Endothelial cell of umbilical vein (primary cell): ENCODE results near the gene GMEB2. TPM values are rescaled to one million over a fixed set of nuclear protein-coding genes. Genes with fewer than 3 reads are reported as not detected.

Source experiments
- BruUV-seq: library from RNA; stranded (reverse); fragments of 400-500 nt; replicated peaks from 2 replicates; lab custom pipeline; 2021; lab: Mats Ljungman, UMichigan
- CTCF ChIA-PET: fragments of 300-600, 350-600 bp; sonication (Branson Sonifier 250); formaldehyde crosslinking; loops from one replicate; lab custom pipeline; 2021; ENCODE audit warnings: antibody characterized with exemption, inconsistent platforms; lab: Charles Lee
- POLR2A ChIA-PET: fragments of 300-600, 350-600 bp; sonication (Branson Sonifier 250); formaldehyde crosslinking; loops from one replicate; lab custom pipeline; 2021; ENCODE audit warnings: antibody characterized with exemption, inconsistent platforms; lab: Charles Lee
- DNase-seq: peaks from one replicate; pipeline ENCODE4 v3.0.0-alpha.2; 2011; ENCODE audit warnings: low read depth, low spot score
- FAIRE-seq: peaks from 2 replicates; lab custom pipeline; 2011; peaks lifted over from hg19 to GRCh38; lab: Jason Lieb, UNC
- H2AFZ ChIP-seq: 2 replicates; pipeline ENCODE4 v1.6.0; 2012; ENCODE audit warnings: low read depth, low read length, control low read depth, inconsistent platforms
- H3K27ac ChIP-seq: 2 replicates; pipeline ENCODE4 v1.5.1; 2011; ENCODE audit warnings: low read depth, mild to moderate bottlenecking, control low read depth, low read length, moderate library complexity; ENCODE audit not compliant: insufficient read depth
- H3K27me3 ChIP-seq, 2 experiments: 2 replicates each; pipeline versions ENCODE4 v1.6.0 to v1.6.1; 2011; ENCODE audit warnings: low read length in 2 of 2, mixed read lengths in 1 of 2; ENCODE audit not compliant: control insufficient read depth in 2 of 2, insufficient read depth in 2 of 2
- H3K36me3 ChIP-seq, 2 experiments: 2 replicates in 1 of 2; 3 replicates in 1 of 2; pipeline ENCODE4 v1.5.1; 2011; ENCODE audit warnings: low read length in 2 of 2, mild to moderate bottlenecking in 1 of 2, moderate library complexity in 1 of 2; ENCODE audit not compliant: control insufficient read depth in 2 of 2, insufficient read depth in 2 of 2; ENCODE audit errors: extremely low read depth in 1 of 2
- H3K4me1 ChIP-seq: 3 replicates; pipeline ENCODE4 v1.5.1; 2011; ENCODE audit warnings: mild to moderate bottlenecking, low read length; ENCODE audit not compliant: control insufficient read depth, insufficient read depth; ENCODE audit errors: extremely low read depth
- H3K4me2 ChIP-seq: 2 replicates; pipeline ENCODE4 v1.6.1; 2011; ENCODE audit warnings: low read length, control low read depth, mixed read lengths; ENCODE audit not compliant: insufficient read depth
- H3K4me3 ChIP-seq, 3 experiments: fragments of 200-600 bp in 1 of 3; sonication (generic), shearing (Covaris generic) in 1 of 3; replicated peaks in 1 of 3; 2 replicates each; pipeline ENCODE4 v1.5.1; 2011 to 2016; ENCODE audit warnings: control low read depth in 3 of 3, low read length in 3 of 3, mild to moderate bottlenecking in 2 of 3, inconsistent platforms in 1 of 3, low read depth in 1 of 3, moderate library complexity in 1 of 3; ENCODE audit not compliant: insufficient read depth in 1 of 3
- H3K79me2 ChIP-seq: 2 replicates; pipeline ENCODE4 v1.6.0; 2012; ENCODE audit warnings: low read length, inconsistent platforms; ENCODE audit not compliant: control insufficient read depth, insufficient read depth
- H3K9ac ChIP-seq: replicated peaks from 2 replicates; pipeline ENCODE3; 2011; ENCODE audit warnings: low read length, control low read depth; ENCODE audit not compliant: insufficient read depth; ENCODE audit errors: extremely low read depth
- H3K9me1 ChIP-seq: replicated peaks from 3 replicates; pipeline ENCODE4 v1.6.0; 2011; ENCODE audit warnings: mild to moderate bottlenecking, low read length; ENCODE audit not compliant: control insufficient read depth, insufficient read depth; ENCODE audit errors: extremely low read depth
- H3K9me3 ChIP-seq: replicated peaks from 2 replicates; pipeline ENCODE4 v1.5.1; 2012; ENCODE audit warnings: low read length, inconsistent platforms; ENCODE audit not compliant: control insufficient read depth, insufficient read depth
- H4K20me1 ChIP-seq: replicated peaks from 2 replicates; pipeline ENCODE3; 2011; ENCODE audit warnings: mild to moderate bottlenecking, low read length; ENCODE audit not compliant: control insufficient read depth, insufficient read depth; ENCODE audit errors: extremely low read depth
- CTCF ChIP-seq, 2 donors: IDR thresholded peaks; 1 replicate in 1 of 2; 2 replicates in 1 of 2; pipeline ENCODE4 v1.5.1; 2011; ENCODE audit warnings: low read length in 2 of 2, mild to moderate bottlenecking in 2 of 2, moderate library complexity in 2 of 2, control low read depth in 1 of 2, inconsistent platforms in 1 of 2, low read depth in 1 of 2; ENCODE audit not compliant: insufficient read depth in 1 of 2; ENCODE audit errors: extremely low read depth in 1 of 2
- EZH2 ChIP-seq: IDR thresholded peaks from 2 replicates; pipeline ENCODE4 v1.6.1; 2012; ENCODE audit warnings: borderline replicate concordance, low read depth, mild to moderate bottlenecking, moderate library complexity, low read length, inconsistent platforms; ENCODE audit not compliant: severe bottlenecking
- FOS ChIP-seq: IDR thresholded peaks from 2 replicates; pipeline ENCODE4 v1.6.1; 2011; ENCODE audit warnings: mild to moderate bottlenecking, low read length, moderate library complexity, borderline replicate concordance; ENCODE audit not compliant: insufficient read depth
- GATA2 ChIP-seq: IDR thresholded peaks from 2 replicates; pipeline ENCODE4 v1.7.0; 2011; ENCODE audit warnings: low read depth, mild to moderate bottlenecking, moderate library complexity, mixed read lengths, low read length; ENCODE audit not compliant: insufficient read length, insufficient read depth
- JUN ChIP-seq: IDR thresholded peaks from 2 replicates; pipeline ENCODE4 v1.6.1; 2011; ENCODE audit warnings: borderline replicate concordance, low read depth; ENCODE audit not compliant: insufficient read length, insufficient read depth
- MAX ChIP-seq: IDR thresholded peaks from 2 replicates; pipeline ENCODE4 v1.6.1; 2011; ENCODE audit not compliant: insufficient read depth, insufficient read length
- MYC ChIP-seq: IDR thresholded peaks from one replicate; pipeline ENCODE4 v1.6.1; 2011; ENCODE audit warnings: mild to moderate bottlenecking, low read depth, low read length
- POLR2A ChIP-seq: IDR thresholded peaks from 2 replicates; pipeline ENCODE4 v1.6.1; 2012; ENCODE audit warnings: low read depth, mild to moderate bottlenecking, control low read depth, low read length
- POLR2AphosphoS5 ChIP-seq: IDR thresholded peaks from 2 replicates; pipeline ENCODE4 v1.6.1; 2012; ENCODE audit warnings: low read depth, mild to moderate bottlenecking, control low read depth, low read length, moderate library complexity; ENCODE audit not compliant: insufficient read depth
- dilution Hi-C: fragments of 300-500 bp; cut with MboI; formaldehyde crosslinking; loops from one replicate; pipeline ENCODE4 v1.15.0; 2019; ENCODE audit warnings: low sequenced_read_pairs; ENCODE audit not compliant: extremely low pct_ligation_motif_present
- intact Hi-C: fragments of 100-400 bp; cut with micrococcal nuclease; formaldehyde crosslinking; loops from one replicate; pipeline ENCODE4 v1.10.0; 2022
- polyA plus RNA-seq, 4 experiments: library from polyadenylated mRNA; depleted of rRNA in 3 of 4; stranded (reverse) in 3 of 4; unstranded in 1 of 4; fragments of >200 nt; gene quantifications; 2 replicates each; pipeline versions ENCODE4 v1.2.1 to v1.2.3, GENCODE V29; 2011 to 2012; ENCODE audit warnings: missing spikeins in 1 of 4
- total RNA-seq: library from RNA; stranded (reverse); gene quantifications from 2 replicates; pipeline ENCODE4 v1.2.3, GENCODE V29; 2021

The GMEB2 gene
- total and polyA plus RNA-seq, 2 donors (not counting 3 experiments of a cell fraction or from before 2014, with no cell fraction given): 12.7 to 14.1 TPM

DNA sequence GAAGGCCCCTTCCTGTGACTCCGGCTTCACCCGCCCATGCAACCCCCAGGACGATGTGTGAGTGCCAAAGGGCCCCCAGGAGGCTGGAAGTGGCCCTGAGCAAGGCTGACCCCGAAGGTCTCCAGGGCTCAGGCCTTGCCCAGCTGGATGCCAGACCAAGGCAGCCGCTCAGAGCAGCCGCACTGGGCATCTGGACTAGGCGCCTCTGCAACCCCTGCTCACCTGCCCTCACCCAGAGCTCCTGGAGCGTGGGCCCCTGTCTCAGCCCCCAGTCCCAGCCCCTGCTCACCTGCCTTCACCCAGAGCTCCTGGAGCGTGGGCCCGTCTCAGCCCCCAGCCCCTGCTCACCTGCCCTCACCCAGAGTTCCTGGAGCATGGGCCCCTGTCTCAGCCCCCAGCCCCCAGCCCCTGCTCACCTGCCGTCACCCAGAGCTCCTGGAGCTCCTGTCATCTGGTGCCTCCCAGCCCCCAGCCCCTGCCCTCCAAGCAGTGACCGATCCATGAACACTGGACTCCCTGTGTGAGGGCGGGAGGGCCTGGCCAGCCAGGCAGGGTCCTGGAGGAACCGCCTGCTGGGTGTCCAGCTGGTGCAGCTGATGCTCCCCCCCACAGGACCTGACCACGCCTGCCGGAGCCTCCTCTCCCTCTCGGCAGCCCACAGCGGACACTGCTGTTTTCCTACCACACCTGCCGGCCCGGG lies 80.5 kb downstream of the GMEB2 start:
- Histone ChIP-seq H3K79me2 (no peaks in the 10 kb centered on the region), H3K9me1 (no peaks in the 10 kb centered on the region), H3K4me3 (no peak overlapping the region), H3K4me1 (no peaks in the 10 kb centered on the region), H3K9me3 (no peaks in the 10 kb centered on the region), H2AFZ (no peak overlapping the region), H3K27me3 (no peaks in the 10 kb centered on the region), H3K36me3 (no peaks in the 10 kb centered on the region), H4K20me1 (no peaks in the 10 kb centered on the region), H3K9ac (no peak overlapping the region), H3K4me2 (no peak overlapping the region), H3K27ac (no peak overlapping the region)
- intact Hi-C loops (no loop called here), dilution Hi-C loops (no loop called here)
- FAIRE-seq: no peak
- CTCF ChIA-PET: interaction anchor here (1.1 to 1.9 kb wide), 2 partner anchors 8 to 43 kb away, joined by 3 to 12 read pairs; partner anchors contain the start of gene PTK6
- no TSS peak for BruUV-seq
- no peak for DNase-seq
- TF ChIP-seq MYC (no peak), MAX (no peak), GATA2 (no peak), JUN (no peak), POLR2A (no peak), FOS (no peak), EZH2 (no peak), CTCF (IDR thresholded peaks at IDR 0.05; ENCODE audit: extremely low read depth in 1 of 2, insufficient read depth in 1 of 2, low read depth in 1 of 2, low read length in 2 of 2) (no peak), POLR2AphosphoS5 (no peak)
- POLR2A ChIA-PET: no interaction called here
